SK-N-MC (cell line): ENCODE measurements around the gene FSTL4.

Experiments
- DNase-seq: peaks from one replicate; pipeline ENCODE4 v3.0.0-alpha.2; 2011; ENCODE audit warnings: low read depth, low spot score
- H3K27ac ChIP-seq: fragments of 200-600 bp; sonication (generic); 2 replicates; pipeline ENCODE4 v1.5.1; 2016; ENCODE audit warnings: mixed run types
- H3K36me3 ChIP-seq: fragments of 200-600 bp; sonication (generic); 2 replicates; pipeline ENCODE4 v1.6.1; 2017; ENCODE audit warnings: antibody characterized with exemption, low read length, mixed read lengths; ENCODE audit not compliant: insufficient read depth
- H3K4me3 ChIP-seq: fragments of 200-600 bp; sonication (generic); 2 replicates; pipeline ENCODE4 v1.5.1; 2016
- H3K9ac ChIP-seq: fragments of 200-600 bp; sonication (generic); 2 replicates; pipeline ENCODE4 v1.8.0; 2017; ENCODE audit warnings: mixed run types, mixed read lengths; ENCODE audit not compliant: insufficient read length
- H3K9me3 ChIP-seq: fragments of 200-600 bp; sonication (generic); 2 replicates; pipeline ENCODE4 v1.6.1; 2017; ENCODE audit warnings: low read depth, mild to moderate bottlenecking, antibody characterized with exemption, low read length, moderate library complexity, mixed read lengths
- EZH2 ChIP-seq: fragments of 200-600 bp; sonication (generic); IDR thresholded peaks from one replicate; pipeline ENCODE4 v1.6.1; 2017; ENCODE audit warnings: antibody characterized with exemption
- FOXP2 ChIP-seq: optimal IDR thresholded peaks from 2 replicates; pipeline ENCODE3; 2011; ENCODE audit warnings: mild to moderate bottlenecking, moderate library complexity; ENCODE audit not compliant: insufficient read depth; ENCODE audit errors: extremely low read length, control extremely low read depth
- POLR2AphosphoS5 ChIP-seq: IDR thresholded peaks from 2 replicates; pipeline ENCODE4 v1.6.1; 2012; ENCODE audit warnings: mild to moderate bottlenecking, low read depth, low read length, borderline replicate concordance

The FSTL4 gene

DNA sequence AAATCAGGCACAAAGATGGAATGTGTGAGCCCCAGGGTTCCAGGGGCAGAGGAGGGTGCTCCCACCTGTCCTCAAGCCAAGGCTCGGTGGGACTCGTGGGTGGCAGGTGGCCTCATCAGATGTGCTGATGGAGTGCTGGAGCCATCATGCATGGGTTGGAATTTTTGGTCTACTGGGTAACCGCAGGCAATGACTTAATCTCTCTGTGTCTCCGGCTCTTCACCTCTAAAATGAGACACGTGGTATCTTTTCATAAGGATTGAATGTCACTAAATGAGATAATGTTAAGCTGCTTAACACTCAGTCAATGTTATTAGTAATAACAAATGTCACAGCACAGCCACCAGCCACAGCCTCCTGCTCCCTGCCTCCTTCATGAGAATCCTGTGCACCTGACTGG, 315.0 kb downstream of the FSTL4 start:
- Histone ChIP-seq H3K27ac (no peak overlapping the region), H3K36me3 (no peaks in the 10 kb centered on the region), H3K4me3 (no peak overlapping the region), H3K9ac (no peak overlapping the region), H3K9me3 (no peaks in the 10 kb centered on the region)
- no peak for TF ChIP-seq POLR2AphosphoS5
- no peak for TF ChIP-seq EZH2
- no peak for TF ChIP-seq FOXP2
- DNase-seq: no peak

- TF ChIP-seq EZH2: no peak
- TF ChIP-seq FOXP2: no peak
- TF ChIP-seq POLR2AphosphoS5: no peak
- H3K36me3 ChIP-seq: no peaks in the 10 kb centered on the region
- H3K4me3 ChIP-seq: no peak overlapping the region
- no peaks in the 10 kb centered on the region for H3K9me3 ChIP-seq
- DNase-seq: no peak
- no peak overlapping the region for H3K9ac ChIP-seq
- H3K27ac ChIP-seq: no peak overlapping the region
These were observed 315.7 kb downstream of the FSTL4 start for GRCh38 chr5:133296624-133297023.

- H3K36me3 ChIP-seq: no peaks in the 10 kb centered on the region
- H3K4me3 ChIP-seq: no peak overlapping the region
- H3K27ac ChIP-seq: no peak overlapping the region
- DNase-seq: no peak
- H3K9ac ChIP-seq: no peak overlapping the region
- TF ChIP-seq FOXP2 (no peak), POLR2AphosphoS5 (no peak), EZH2 (no peak)
- H3K9me3 ChIP-seq: no peaks in the 10 kb centered on the region
These were observed 316.8 kb downstream of the FSTL4 start for GRCh38 chr5:133295520-133295919.

DNA sequence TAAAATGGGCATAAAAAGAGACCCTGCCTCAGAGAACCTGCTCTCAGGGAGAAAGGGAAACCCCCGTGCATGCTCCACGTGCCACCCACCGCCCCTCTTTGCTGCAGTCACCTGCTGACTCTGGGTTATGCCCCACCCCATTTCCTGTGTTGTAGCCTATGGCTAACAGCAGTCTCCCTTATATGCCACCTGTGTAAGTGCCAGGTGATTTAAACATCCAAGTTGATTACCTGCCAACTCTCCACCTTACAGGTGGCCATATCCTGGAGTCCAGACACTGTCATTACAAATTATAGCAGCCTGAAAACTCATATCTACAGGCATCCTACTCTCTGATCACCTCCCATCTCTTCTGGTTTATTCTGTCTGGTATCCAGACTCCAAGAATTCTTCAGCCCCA, 318.0 kb downstream of the FSTL4 start:
- H3K4me3 ChIP-seq: no peak overlapping the region
- H3K9me3 ChIP-seq: no peaks in the 10 kb centered on the region
- no peak overlapping the region for H3K9ac ChIP-seq
- H3K36me3 ChIP-seq: no peaks in the 10 kb centered on the region
- DNase-seq: no peak
- TF ChIP-seq POLR2AphosphoS5 (no peak), FOXP2 (no peak), EZH2 (no peak)
- H3K27ac ChIP-seq: no peak overlapping the region

GRCh38 chr5:133293960-133294359, 318.4 kb downstream of the FSTL4 start:
- Histone ChIP-seq H3K9ac (no peak overlapping the region), H3K4me3 (no peak overlapping the region), H3K27ac (no peak overlapping the region), H3K9me3 (no peaks in the 10 kb centered on the region), H3K36me3 (no peaks in the 10 kb centered on the region)
- no peak for DNase-seq
- TF ChIP-seq POLR2AphosphoS5: no peak
- no peak for TF ChIP-seq EZH2
- TF ChIP-seq FOXP2: no peak

DNA sequence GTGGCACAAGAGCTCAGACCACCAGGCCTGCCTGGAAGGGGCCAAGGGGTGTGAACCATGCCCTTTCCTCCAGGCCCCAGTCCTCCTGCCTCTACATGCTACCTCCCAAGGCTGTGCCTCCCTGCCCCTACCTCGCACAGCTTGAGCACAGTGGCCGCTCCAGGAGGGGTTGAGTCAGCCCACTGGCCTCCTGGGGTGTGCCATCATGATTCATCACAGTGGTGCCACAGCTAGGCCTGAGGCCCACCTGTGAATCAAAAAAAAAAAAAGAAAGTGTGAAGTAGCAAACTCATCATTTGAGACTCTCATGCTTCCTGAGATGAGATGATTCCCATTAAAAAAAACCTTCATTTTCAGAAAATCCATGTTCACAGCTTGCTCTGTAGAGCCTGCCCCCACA, 320.0 kb downstream of the FSTL4 start:
- TF ChIP-seq POLR2AphosphoS5 (no peak), FOXP2 (no peak), EZH2 (no peak)
- Histone ChIP-seq H3K4me3 (no peak overlapping the region), H3K9me3 (no peaks in the 10 kb centered on the region), H3K9ac (no peak overlapping the region), H3K27ac (no peak overlapping the region), H3K36me3 (no peaks in the 10 kb centered on the region)
- no peak for DNase-seq

DNA sequence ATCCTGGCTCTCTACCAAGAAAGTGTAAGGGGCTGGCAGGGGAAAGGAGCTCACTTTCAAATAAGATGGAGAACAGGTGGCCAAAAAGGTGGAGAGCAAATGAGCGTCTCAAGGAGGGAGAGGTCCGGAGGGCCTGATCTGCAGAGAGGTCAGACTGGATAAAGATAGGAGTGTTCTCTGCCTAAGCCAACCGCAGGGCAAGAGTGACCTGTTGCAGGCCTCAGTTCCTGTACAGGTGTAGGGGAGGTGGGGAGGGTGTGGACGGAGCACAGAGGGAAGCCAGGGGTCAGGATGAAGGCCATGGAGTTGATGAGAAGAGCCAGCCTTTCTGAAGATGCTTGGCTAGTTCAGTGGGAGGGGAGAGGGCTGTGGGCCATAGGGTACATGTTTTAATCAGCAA, 320.8 kb downstream of the FSTL4 start:
- Histone ChIP-seq H3K36me3 (no peaks in the 10 kb centered on the region), H3K9me3 (no peaks in the 10 kb centered on the region), H3K4me3 (no peak overlapping the region), H3K27ac (no peak overlapping the region), H3K9ac (no peak overlapping the region)
- no peak for DNase-seq
- TF ChIP-seq POLR2AphosphoS5: no peak

GRCh38 chr5:133290669-133291240, 321.6 kb downstream of the FSTL4 start:
- H3K36me3 ChIP-seq: no peaks in the 10 kb centered on the region
- DNase-seq: no peak
- TF ChIP-seq POLR2AphosphoS5 (no peak), FOXP2 (no peak), EZH2 (no peak)
- no peaks in the 10 kb centered on the region for H3K9me3 ChIP-seq
- no peak overlapping the region for H3K4me3 ChIP-seq
- H3K9ac ChIP-seq: no peak overlapping the region
- H3K27ac ChIP-seq: no peak overlapping the region

DNA sequence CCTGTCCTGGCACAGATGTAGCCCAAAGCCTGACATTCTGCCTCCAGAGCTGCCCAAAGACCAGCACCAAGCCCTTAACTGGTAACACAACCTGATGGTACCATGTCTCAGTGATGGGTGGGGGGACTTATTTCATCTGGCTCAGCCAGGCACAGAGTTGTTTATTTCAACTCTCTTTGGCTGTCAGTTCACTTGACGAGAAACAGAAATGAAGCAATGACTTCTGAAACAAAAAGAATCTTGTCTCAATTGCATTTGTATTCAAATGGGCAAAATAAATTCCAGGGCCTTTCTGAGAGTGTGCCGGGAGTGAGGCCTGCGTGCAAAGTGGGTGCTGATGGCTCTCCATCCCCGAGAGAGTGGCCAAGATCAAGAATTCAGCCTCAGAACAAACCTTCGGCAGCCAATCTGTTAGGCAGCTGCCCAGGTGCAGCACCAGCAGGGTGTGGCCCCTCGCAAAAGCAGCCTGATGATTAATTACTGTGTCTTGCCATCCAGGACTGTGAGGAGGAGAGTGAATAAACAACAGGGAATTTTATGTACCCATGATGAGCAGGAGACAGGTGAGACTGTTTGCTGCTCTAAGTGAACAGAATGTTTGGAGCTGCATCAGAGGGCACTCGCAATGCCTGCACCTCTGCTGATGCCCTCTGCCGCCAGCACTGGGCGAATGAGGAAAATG, 322.5 kb downstream of the FSTL4 start:
- Histone ChIP-seq H3K27ac (no peak overlapping the region), H3K9ac (no peak overlapping the region), H3K4me3 (no peak overlapping the region), H3K36me3 (no peaks in the 10 kb centered on the region), H3K9me3 (no peaks in the 10 kb centered on the region)
- TF ChIP-seq FOXP2: no peak
- TF ChIP-seq EZH2: no peak
- TF ChIP-seq POLR2AphosphoS5: no peak
- no peak for DNase-seq
